GM19193 (cell line): ENCODE results near the gene TPM3.
A peak's percentile ranks its signal among the peaks of the same experiment; 100 is the strongest.

Experiments
- POLR2A ChIP-seq: IDR thresholded peaks from 4 replicates; pipeline ENCODE4 v1.6.1; 2011; ENCODE audit not compliant: insufficient read depth, insufficient read length; ENCODE audit errors: extremely low read depth

TPM3 gene

GRCh38 chr1:154154534-154155191 is 37.2 kb downstream of the TPM3 start, which contains the start of gene NUP210L:
Gene NUP210L (minus strand): TSS chr1:154155073.
- TF ChIP-seq POLR2A = peak; percentile 36

DNA sequence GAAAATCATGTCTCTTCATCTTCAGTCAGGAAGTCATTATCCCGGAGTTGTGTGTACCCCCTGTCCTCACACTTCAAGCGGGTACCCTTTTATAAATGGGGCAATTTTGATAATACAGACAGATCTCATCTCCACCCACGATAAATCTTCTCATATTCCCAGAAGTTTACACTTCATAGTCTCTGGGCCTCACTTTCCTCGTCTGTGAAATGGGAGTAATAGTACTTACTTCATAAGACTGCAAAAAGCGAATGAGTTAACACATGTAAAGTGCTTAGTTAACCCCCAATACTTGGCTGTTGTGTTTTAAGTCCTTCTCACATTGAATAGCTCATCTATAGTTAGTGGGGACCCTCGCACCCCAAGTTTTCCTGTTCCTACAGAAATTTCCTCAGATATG is 37.8 kb downstream of the TPM3 start:
- TF ChIP-seq POLR2A = no peak

GRCh38 chr1:154151311-154151710 is 40.6 kb downstream of the TPM3 start:
- no peak for TF ChIP-seq POLR2A

- TF ChIP-seq POLR2A = no peak
These were observed 43.1 kb downstream of the TPM3 start for GRCh38 chr1:154148807-154149206.

GRCh38 chr1:154145986-154146385 is 45.9 kb downstream of the TPM3 start:
- TF ChIP-seq POLR2A = no peak

DNA sequence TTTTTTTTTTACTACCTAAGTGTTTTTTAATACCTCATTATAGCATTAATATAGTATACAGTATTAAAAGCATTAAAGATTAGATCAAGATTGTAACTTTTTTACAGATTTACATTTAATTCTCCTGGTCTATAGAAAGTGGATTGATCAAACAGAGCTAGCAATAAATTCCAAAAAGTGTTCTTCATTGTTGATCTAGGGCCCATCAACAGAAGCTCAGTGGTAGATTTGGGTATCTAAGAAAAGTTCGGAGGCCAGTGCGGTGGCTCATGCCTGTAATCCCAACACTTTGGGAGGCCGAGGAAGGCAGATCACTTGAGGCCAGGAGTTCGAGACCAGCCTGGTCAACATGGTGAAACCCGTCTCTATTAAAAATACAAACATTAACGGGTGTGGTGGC is 49.5 kb downstream of the TPM3 start:
- no peak for TF ChIP-seq POLR2A

- TF ChIP-seq POLR2A = no peak
These were observed 50.7 kb downstream of the TPM3 start for GRCh38 chr1:154141240-154141639.

GRCh38 chr1:154137888-154138287 is 54.0 kb downstream of the TPM3 start:
- no peak for TF ChIP-seq POLR2A

- no peak for TF ChIP-seq POLR2A
These were observed 58.6 kb downstream of the TPM3 start for GRCh38 chr1:154133256-154133655.

DNA sequence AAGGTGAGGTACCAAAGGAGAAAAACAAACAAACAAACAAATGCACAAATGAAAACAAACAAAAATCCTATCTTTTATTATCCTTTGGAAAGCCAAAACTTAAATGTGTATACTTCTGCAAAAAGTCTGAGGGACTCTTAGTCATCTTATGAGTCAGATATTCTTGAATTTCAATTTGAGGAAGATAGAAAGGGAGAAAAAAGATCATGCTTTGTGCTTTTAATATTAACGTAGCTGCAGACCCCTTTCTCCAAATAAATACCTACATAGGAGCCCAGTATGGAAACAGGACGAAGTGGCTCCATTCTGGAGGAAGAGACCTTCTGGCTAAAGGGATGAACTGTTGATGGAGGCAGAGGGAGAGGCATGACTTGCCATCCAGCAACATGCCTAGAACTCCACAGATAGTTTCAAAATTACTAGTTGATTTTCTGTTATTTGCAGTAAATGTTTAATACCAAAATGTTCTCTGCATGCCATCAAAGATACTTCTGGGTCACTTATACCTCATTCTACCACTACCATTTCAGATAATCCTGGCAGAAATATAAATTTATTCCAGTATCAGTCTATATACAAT is 62.4 kb downstream of the TPM3 start:
- TF ChIP-seq POLR2A = no peak

GRCh38 chr1:154117642-154118041 is 74.3 kb downstream of the TPM3 start:
- TF ChIP-seq POLR2A = no peak

DNA sequence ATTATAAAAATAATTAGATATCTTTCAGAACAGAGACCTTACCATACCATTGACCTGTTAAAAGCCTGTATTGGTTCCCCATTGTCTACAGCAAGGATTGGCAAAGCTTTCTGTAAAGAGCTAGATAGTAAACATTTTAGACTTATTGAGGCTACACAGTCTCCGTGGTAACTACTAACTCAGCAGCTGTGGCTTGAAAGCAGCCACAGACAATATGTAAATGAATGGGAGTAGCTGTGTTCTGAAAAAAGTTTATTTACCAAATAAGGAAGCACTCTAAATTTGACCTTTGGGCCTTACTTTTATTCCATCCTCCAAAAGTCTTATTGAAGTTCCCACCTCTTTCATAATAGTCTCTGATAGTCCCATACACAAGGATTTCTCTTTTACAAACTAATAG is 76.7 kb downstream of the TPM3 start:
- no peak for TF ChIP-seq POLR2A
